Sigmoid colon (tissue), 4 donors: ENCODE measurements around the gene LLGL1.

Source experiments
- CTCF ChIP-seq, 4 experiments: fragments of 450-650 bp in 3 of 4; fragments of 200-600 bp in 1 of 4; IDR thresholded peaks; one replicate each; pipeline ENCODE4 v1.5.1; 2016 to 2019; ENCODE audit warnings: antibody characterized with exemption in 4 of 4, mild to moderate bottlenecking in 3 of 4, moderate library complexity in 2 of 4
- EP300 ChIP-seq, 4 donors: sonication (generic); formaldehyde crosslinking; IDR thresholded peaks; one replicate each; pipeline ENCODE4 v1.6.1; 2017; ENCODE audit warnings: antibody characterized with exemption in 4 of 4

DNA sequence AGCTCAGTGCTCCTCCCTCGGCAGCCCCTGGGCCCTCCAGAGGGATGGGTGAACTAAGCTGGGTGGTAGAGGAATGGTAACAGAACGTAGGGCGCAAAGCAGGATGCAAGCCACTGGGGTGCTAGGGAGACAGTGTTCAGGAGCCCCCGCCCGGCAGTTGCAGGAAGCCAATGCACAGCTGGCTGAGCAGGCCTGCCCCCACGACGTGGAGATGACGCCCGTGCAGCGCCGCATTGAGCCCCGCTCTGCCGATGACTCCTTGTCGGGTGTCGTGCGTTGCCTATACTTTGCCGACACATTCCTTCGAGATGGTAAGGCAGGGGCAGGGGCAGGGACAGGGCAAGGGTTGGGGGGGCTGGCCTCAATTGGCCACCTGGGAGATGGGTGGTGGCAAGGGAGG lies 12.9 kb downstream of the LLGL1 start:
- TF ChIP-seq CTCF (IDR thresholded peaks at IDR 0.05) (no peak), EP300 (IDR thresholded peaks at IDR 0.05) (no peak)
